ENCODE measurements around the gene RORC.

The RORC gene

GRCh38 chr1:151806170-151806569 is 25.4 kb downstream of the RORC start:
- Histone ChIP-seq H3K4me2 (ENCODE audit: low read length) (no peak overlapping the region), H2AFZ (no peak overlapping the region), H3K36me3 (ENCODE audit: control insufficient read depth, insufficient read depth, low read length) (no peaks in the 10 kb centered on the region), H3K27ac (no peak overlapping the region), H3K79me2 (no peaks in the 10 kb centered on the region), H3K4me1 (peaks cover 7% of the 10 kb centered on the region), H3K27me3 (ENCODE audit: control insufficient read depth, insufficient read depth, low read length) (no peaks in the 10 kb centered on the region), H3K4me3 (ENCODE audit: low read depth, low read length) (no peak overlapping the region), H3K9me3 (ENCODE audit: control insufficient read depth, low read length) (no peaks in the 10 kb centered on the region), H3K9ac (no peak overlapping the region)
- TF ChIP-seq, protein P1, sequence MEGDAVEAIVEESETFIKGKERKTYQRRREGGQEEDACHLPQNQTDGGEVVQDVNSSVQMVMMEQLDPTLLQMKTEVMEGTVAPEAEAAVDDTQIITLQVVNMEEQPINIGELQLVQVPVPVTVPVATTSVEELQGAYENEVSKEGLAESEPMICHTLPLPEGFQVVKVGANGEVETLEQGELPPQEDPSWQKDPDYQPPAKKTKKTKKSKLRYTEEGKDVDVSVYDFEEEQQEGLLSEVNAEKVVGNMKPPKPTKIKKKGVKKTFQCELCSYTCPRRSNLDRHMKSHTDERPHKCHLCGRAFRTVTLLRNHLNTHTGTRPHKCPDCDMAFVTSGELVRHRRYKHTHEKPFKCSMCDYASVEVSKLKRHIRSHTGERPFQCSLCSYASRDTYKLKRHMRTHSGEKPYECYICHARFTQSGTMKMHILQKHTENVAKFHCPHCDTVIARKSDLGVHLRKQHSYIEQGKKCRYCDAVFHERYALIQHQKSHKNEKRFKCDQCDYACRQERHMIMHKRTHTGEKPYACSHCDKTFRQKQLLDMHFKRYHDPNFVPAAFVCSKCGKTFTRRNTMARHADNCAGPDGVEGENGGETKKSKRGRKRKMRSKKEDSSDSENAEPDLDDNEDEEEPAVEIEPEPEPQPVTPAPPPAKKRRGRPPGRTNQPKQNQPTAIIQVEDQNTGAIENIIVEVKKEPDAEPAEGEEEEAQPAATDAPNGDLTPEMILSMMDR (IDR thresholded peaks at IDR 0.05), result no peak

- H2AFZ ChIP-seq, result no peak within 1 kb of the TSS
- H3K9ac ChIP-seq, result no peak within 1 kb of the TSS
- no peaks in the 10 kb centered on the region for H3K36me3 ChIP-seq (ENCODE audit: control insufficient read depth, insufficient read depth, low read length)
- H3K4me3 ChIP-seq (ENCODE audit: low read depth, low read length), result no peak within 1 kb of the TSS
- H3K4me2 ChIP-seq (ENCODE audit: low read length), result no peak within 1 kb of the TSS
- TF ChIP-seq, protein P1 (IDR thresholded peaks at IDR 0.05), result no peak
- no peaks in the 10 kb centered on the region for H3K79me2 ChIP-seq
- peaks cover 7% of the 10 kb centered on the region for H3K4me1 ChIP-seq
- H3K9me3 ChIP-seq (ENCODE audit: control insufficient read depth, low read length), result no peaks in the 10 kb centered on the region
- no peaks in the 10 kb centered on the region for H3K27me3 ChIP-seq (ENCODE audit: control insufficient read depth, insufficient read depth, low read length)
- H3K27ac ChIP-seq, result no peak within 1 kb of the TSS
Observed at GRCh38 chr1:151805066-151805820, 26.4 kb downstream of the RORC start, which contains the start of gene LINGO4. LINGO4 (minus strand) TSS chr1:151805419; CDS start chr1:151802704, 2,715 bp downstream.

GRCh38 chr1:151803915-151804314 is 27.7 kb downstream of the RORC start:
- Histone ChIP-seq H3K27ac (no peak overlapping the region), H3K79me2 (no peaks in the 10 kb centered on the region), H3K36me3 (ENCODE audit: control insufficient read depth, insufficient read depth, low read length) (no peaks in the 10 kb centered on the region), H3K9me3 (ENCODE audit: control insufficient read depth, low read length) (no peaks in the 10 kb centered on the region), H3K4me1 (peaks cover 7% of the 10 kb centered on the region), H3K4me2 (ENCODE audit: low read length) (no peak overlapping the region), H3K9ac (no peak overlapping the region), H2AFZ (no peak overlapping the region), H3K27me3 (ENCODE audit: control insufficient read depth, insufficient read depth, low read length) (no peaks in the 10 kb centered on the region), H3K4me3 (ENCODE audit: low read depth, low read length) (no peak overlapping the region)
- TF ChIP-seq, protein P1 (IDR thresholded peaks at IDR 0.05), result no peak

GRCh38 chr1:151803164-151803563 is 28.4 kb downstream of the RORC start:
- TF ChIP-seq, protein P1 (IDR thresholded peaks at IDR 0.05), result no peak

DNA sequence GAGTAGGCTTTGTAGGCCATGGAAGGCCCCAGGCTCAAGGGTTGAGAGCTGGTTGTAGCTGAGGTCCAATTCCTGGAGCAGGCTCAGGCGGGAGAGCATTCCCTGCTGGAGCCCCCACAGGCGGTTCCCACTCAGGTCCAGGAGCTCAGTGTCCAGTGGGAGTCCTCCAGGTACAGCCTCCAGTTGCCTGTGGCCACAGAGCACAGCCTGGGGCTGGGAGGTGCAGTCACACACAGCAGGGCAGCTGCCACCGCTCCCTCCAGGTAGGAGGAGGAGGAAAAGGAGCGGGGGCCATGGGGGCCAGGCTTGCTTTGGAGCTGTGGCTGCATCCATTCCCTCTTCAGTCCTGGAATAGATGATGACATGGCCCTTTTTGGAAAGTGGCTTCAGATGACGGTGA is 29.2 kb downstream of the RORC start:
- no peak overlapping the region for H3K4me3 ChIP-seq (ENCODE audit: low read depth, low read length)

More at GRCh38 chr1:151803164-151803563, 28.4 kb downstream of the RORC start:
- H3K4me1 ChIP-seq, result peaks cover 7% of the 10 kb centered on the region
- H3K27me3 ChIP-seq (ENCODE audit: control insufficient read depth, insufficient read depth, low read length), result no peaks in the 10 kb centered on the region
- H2AFZ ChIP-seq, result no peak overlapping the region
- H3K4me3 ChIP-seq (ENCODE audit: low read depth, low read length), result no peak overlapping the region
- no peak overlapping the region for H3K27ac ChIP-seq
- H3K9ac ChIP-seq, result no peak overlapping the region
- H3K4me2 ChIP-seq (ENCODE audit: low read length), result no peak overlapping the region
- no peaks in the 10 kb centered on the region for H3K36me3 ChIP-seq (ENCODE audit: control insufficient read depth, insufficient read depth, low read length)
- no peaks in the 10 kb centered on the region for H3K79me2 ChIP-seq
- no peaks in the 10 kb centered on the region for H3K9me3 ChIP-seq (ENCODE audit: control insufficient read depth, low read length)

More for the DNA sequence above, 29.2 kb downstream of the RORC start:
- peaks cover 7% of the 10 kb centered on the region for H3K4me1 ChIP-seq
- H3K27me3 ChIP-seq (ENCODE audit: control insufficient read depth, insufficient read depth, low read length), result no peaks in the 10 kb centered on the region
- H3K4me2 ChIP-seq (ENCODE audit: low read length), result no peak overlapping the region
- no peaks in the 10 kb centered on the region for H3K79me2 ChIP-seq
- H3K27ac ChIP-seq, result no peak overlapping the region
- H3K9me3 ChIP-seq (ENCODE audit: control insufficient read depth, low read length), result no peaks in the 10 kb centered on the region
- TF ChIP-seq, protein P1 (IDR thresholded peaks at IDR 0.05), result no peak
- H2AFZ ChIP-seq, result no peak overlapping the region
- no peaks in the 10 kb centered on the region for H3K36me3 ChIP-seq (ENCODE audit: control insufficient read depth, insufficient read depth, low read length)
- no peak overlapping the region for H3K9ac ChIP-seq
